IMR-90 (cell line): ENCODE measurements around the gene SLC5A11.

Experiments
- BHLHE40 ChIP-seq: fragments of 150-350 bp; IDR thresholded peaks from 2 replicates; pipeline ENCODE4 v1.6.1; 2016; ENCODE audit warnings: mild to moderate bottlenecking, low read depth, low read length
- CEBPB ChIP-seq: IDR thresholded peaks from 2 replicates; pipeline ENCODE4 v1.6.1; 2012; ENCODE audit warnings: low read depth, low read length, improper control_type of control experiment
- CHD1 ChIP-seq: IDR thresholded peaks from 2 replicates; pipeline ENCODE4 v1.6.1; 2012; ENCODE audit warnings: low read depth, low read length, improper control_type of control experiment
- CTCF ChIP-seq: conservative IDR thresholded peaks from 2 replicates; pipeline ENCODE4 v1.5.1; 2012; ENCODE audit warnings: mild to moderate bottlenecking, low read depth, low read length, improper control_type of control experiment
- ELK1 ChIP-seq: fragments of 150-350 bp; IDR thresholded peaks from 2 replicates; pipeline ENCODE4 v1.6.1; 2016; ENCODE audit warnings: low read depth, mild to moderate bottlenecking, low read length, moderate library complexity, borderline replicate concordance
- FOS ChIP-seq: fragments of 150-350 bp; IDR thresholded peaks from 2 replicates; pipeline ENCODE4 v1.6.1; 2016; ENCODE audit warnings: low read depth, low read length
- MAFK ChIP-seq: IDR thresholded peaks from 2 replicates; pipeline ENCODE4 v1.6.1; 2012; ENCODE audit warnings: low read depth, low read length, improper control_type of control experiment
- POLR2A ChIP-seq: IDR thresholded peaks from 2 replicates; pipeline ENCODE4 v1.6.1; 2012; ENCODE audit warnings: mild to moderate bottlenecking, low read depth, low read length
- RAD21 ChIP-seq: IDR thresholded peaks from 2 replicates; pipeline ENCODE4 v1.6.1; 2012; ENCODE audit warnings: low read length, improper control_type of control experiment
- USF2 ChIP-seq: fragments of 150-350 bp; IDR thresholded peaks from 2 replicates; pipeline ENCODE4 v1.6.1; 2017; ENCODE audit warnings: mild to moderate bottlenecking, antibody characterized with exemption, low read length, low read depth

- TF ChIP-seq CTCF: no peak
- TF ChIP-seq RAD21: no peak
- no peak for TF ChIP-seq USF2
- no peak for TF ChIP-seq POLR2A
- no peak for TF ChIP-seq ELK1
- TF ChIP-seq BHLHE40: no peak
- TF ChIP-seq CHD1: no peak
- TF ChIP-seq CEBPB: no peak
- TF ChIP-seq FOS: no peak
- TF ChIP-seq MAFK: no peak
Measured at GRCh38 chr16:24816688-24817087, 29.1 kb upstream of the SLC5A11 start.
